ENCODE measurements around the gene CTH. TPM values are rescaled to one million over a fixed set of nuclear protein-coding genes. Genes with fewer than 3 reads are reported as not detected.

CTH gene
- total and polyA plus RNA-seq, 2 experiments from 2014 or later = 31.0 to 34.3 TPM

- no peak for ATAC-seq
- no peak overlapping the region for H3K4me3 ChIP-seq
- no peaks in the 10 kb centered on the region for H4K20me1 ChIP-seq (replicated peaks; ENCODE audit: insufficient read depth)
- no peak overlapping the region for H3K4me2 ChIP-seq
- no peaks in the 10 kb centered on the region for H3K36me3 Mint-ChIP-seq (ENCODE audit: low read depth)
- H3K79me2 ChIP-seq (replicated peaks; ENCODE audit: insufficient read depth) = no peaks in the 10 kb centered on the region
- no peak for TF ChIP-seq ETS1 (IDR thresholded peaks at IDR 0.05)
- TF ChIP-seq ZNF462 (CRISPR knock-in tag; IDR thresholded peaks at IDR 0.05) = no peak
- no peak for TF ChIP-seq EZH2phosphoT487 (IDR thresholded peaks at IDR 0.05; ENCODE audit: unreplicated experiment)
- no peak for TF ChIP-seq JUNB (IDR thresholded peaks at IDR 0.05; ENCODE audit: unreplicated experiment)
- no peaks in the 10 kb centered on the region for H3K9me3 Mint-ChIP-seq
- no peaks in the 10 kb centered on the region for H3K9me2 ChIP-seq (ENCODE audit: insufficient read depth)
- H3K4me3 Mint-ChIP-seq = no peak overlapping the region
- no peaks in the 10 kb centered on the region for H3K4me1 ChIP-seq (ENCODE audit: insufficient read depth)
- no peak overlapping the region for H3K27ac ChIP-seq (ENCODE audit: low read depth)
- no peaks in the 10 kb centered on the region for H3K36me3 ChIP-seq (ENCODE audit: insufficient read depth)
- no peaks in the 10 kb centered on the region for H3K27me3 Mint-ChIP-seq (ENCODE audit: insufficient read depth, low read depth, poor library complexity)
- no peak for DNase-seq (ENCODE audit: low spot score)
- no peak overlapping the region for H2AFZ ChIP-seq
- no peak overlapping the region for H3K27ac Mint-ChIP-seq
- no peaks in the 10 kb centered on the region for H3F3A ChIP-seq (replicated peaks; ENCODE audit: low read depth)
- H3K27me3 ChIP-seq (ENCODE audit: insufficient read depth) = no peaks in the 10 kb centered on the region
- H3K4me1 Mint-ChIP-seq = no peaks in the 10 kb centered on the region
These were observed 28.4 kb upstream of the CTH start for GRCh38 chr1:70382682-70383081.

- Histone ChIP-seq H3K9me2 (ENCODE audit: insufficient read depth) (no peaks in the 10 kb centered on the region), H3K4me3 (no peak overlapping the region), H3F3A (replicated peaks; ENCODE audit: low read depth) (no peaks in the 10 kb centered on the region), H3K36me3 (ENCODE audit: insufficient read depth) (no peaks in the 10 kb centered on the region), H2AFZ (no peak overlapping the region), H3K27ac (ENCODE audit: low read depth) (no peak overlapping the region), H3K4me1 (ENCODE audit: insufficient read depth) (no peaks in the 10 kb centered on the region), H3K4me2 (no peak overlapping the region), H4K20me1 (replicated peaks; ENCODE audit: insufficient read depth) (no peaks in the 10 kb centered on the region), H3K27me3 (ENCODE audit: insufficient read depth) (no peaks in the 10 kb centered on the region), H3K79me2 (replicated peaks; ENCODE audit: insufficient read depth) (no peaks in the 10 kb centered on the region)
- DNase-seq (ENCODE audit: low spot score) (no peak), ATAC-seq (no peak)
- Mint-ChIP-seq H3K36me3 (ENCODE audit: low read depth) (no peaks in the 10 kb centered on the region), H3K9me3 (no peaks in the 10 kb centered on the region), H3K4me3 (no peak overlapping the region), H3K27me3 (ENCODE audit: insufficient read depth, low read depth, poor library complexity) (peaks cover 2% of the 10 kb centered on the region), H3K27ac (no peak overlapping the region), H3K4me1 (no peaks in the 10 kb centered on the region)
- no peak for TF ChIP-seq REST (IDR thresholded peaks at IDR 0.05; ENCODE audit: unreplicated experiment)
- no peak for TF ChIP-seq CREB1 (CRISPR knock-in tag; IDR thresholded peaks at IDR 0.05; ENCODE audit: low read depth)
- no peak for TF ChIP-seq ZNF331 (CRISPR knock-in tag; IDR thresholded peaks at IDR 0.05; ENCODE audit: low read depth)
- no peak for TF ChIP-seq CTCF (conservative IDR thresholded peaks at IDR 0.05; ENCODE audit: low read depth in 2 of 2)
- TF ChIP-seq EZH2phosphoT487 (IDR thresholded peaks at IDR 0.05; ENCODE audit: unreplicated experiment) = no peak
- no peak for TF ChIP-seq POLR2AphosphoS5 (IDR thresholded peaks at IDR 0.05; ENCODE audit: low read depth)
These were observed 27.6 kb upstream of the CTH start for GRCh38 chr1:70383483-70383882.

Data from GM23338 (cell line).